Gastrocnemius medialis (tissue), 4 donors: ENCODE measurements around the gene TUBG2. TPM values are rescaled to one million over a fixed set of nuclear protein-coding genes. Genes with fewer than 3 reads are reported as not detected.

ENCODE experiments used
- ATAC-seq, 2 donors: fragments of 150-250 bp; one replicate each; pipeline ENCODE4 v1.9.1; 2016
- DNase-seq, 2 donors: peaks; one replicate each; pipeline ENCODE4 v3.0.0-alpha.2; 2019
- H3K27ac ChIP-seq, 4 donors: fragments of 200-600 bp; sonication (generic); 1 replicate in 1 of 4; 2 replicates in 3 of 4; pipeline ENCODE4 v1.5.1; 2016 to 2018; ENCODE audit warnings: mild to moderate bottlenecking in 2 of 4, moderate library complexity in 1 of 4
- H3K27me3 ChIP-seq, 3 donors: fragments of 200-600 bp; sonication (generic) in 2 of 3; 1 replicate in 1 of 3; 2 replicates in 2 of 3; pipeline versions ENCODE4 v1.5.1 to v1.6.0; 2016 to 2019; ENCODE audit warnings: mild to moderate bottlenecking in 1 of 3, moderate library complexity in 1 of 3
- H3K36me3 ChIP-seq, 2 donors: fragments of 200-600 bp; sonication (generic) in 1 of 2; one replicate each; pipeline ENCODE4 v1.5.1; 2017 to 2018
- H3K4me1 ChIP-seq, 2 donors: fragments of 200-600 bp; sonication (generic) in 1 of 2; one replicate each; pipeline ENCODE4 v1.5.1; 2016 to 2017; ENCODE audit warnings: mild to moderate bottlenecking in 2 of 2
- H3K4me3 ChIP-seq, 4 donors: fragments of 200-600 bp; sonication (generic) in 3 of 4; 1 replicate in 1 of 4; 2 replicates in 3 of 4; pipeline ENCODE4 v1.5.1; 2016 to 2019; ENCODE audit warnings: mild to moderate bottlenecking in 2 of 4
- H3K9me3 ChIP-seq, 3 donors: fragments of 200-600 bp; sonication (generic) in 2 of 3; 1 replicate in 1 of 3; 2 replicates in 2 of 3; pipeline ENCODE4 v1.5.1; 2016 to 2019
- CTCF ChIP-seq, 5 experiments: fragments of 450-650 bp in 3 of 5; fragments of 200-600 bp in 2 of 5; sonication (generic) in 2 of 5; IDR thresholded peaks in 4 of 5; conservative IDR thresholded peaks in 1 of 5; 1 replicate in 4 of 5; 2 replicates in 1 of 5; pipeline ENCODE4 v1.5.1; 2016 to 2019; ENCODE audit warnings: antibody characterized with exemption in 5 of 5, mild to moderate bottlenecking in 3 of 5, moderate library complexity in 3 of 5
- POLR2A ChIP-seq, 2 donors: fragments of 450-650 bp; IDR thresholded peaks; one replicate each; pipeline ENCODE4 v1.6.1; 2017; ENCODE audit warnings: antibody characterized with exemption in 2 of 2, mild to moderate bottlenecking in 2 of 2, moderate library complexity in 2 of 2
- in situ Hi-C, 4 donors: fragments of 200-750 bp; cut with MboI; loops; one replicate each; pipeline versions ENCODE4 v1.15.0 to v1.8.0; 2017; ENCODE audit warnings: low sequenced_read_pairs in 4 of 4
- intact Hi-C: fragments of 100-400 bp; cut with DNase I; formaldehyde crosslinking; loops from one replicate; pipeline ENCODE4 v1.15.1; 2023; ENCODE audit warnings: low total_unique reads
- total RNA-seq, 4 donors: library from RNA; depleted of rRNA; stranded (reverse); fragments of >200 nt; gene quantifications; one replicate each; pipeline versions ENCODE4 v1.1.0 to v1.2.3, GENCODE V29; 2016

Gene TUBG2
- total RNA-seq, 4 donors from 2014 or later, result 3.9 to 5.2 (median 4.2) TPM

DNA sequence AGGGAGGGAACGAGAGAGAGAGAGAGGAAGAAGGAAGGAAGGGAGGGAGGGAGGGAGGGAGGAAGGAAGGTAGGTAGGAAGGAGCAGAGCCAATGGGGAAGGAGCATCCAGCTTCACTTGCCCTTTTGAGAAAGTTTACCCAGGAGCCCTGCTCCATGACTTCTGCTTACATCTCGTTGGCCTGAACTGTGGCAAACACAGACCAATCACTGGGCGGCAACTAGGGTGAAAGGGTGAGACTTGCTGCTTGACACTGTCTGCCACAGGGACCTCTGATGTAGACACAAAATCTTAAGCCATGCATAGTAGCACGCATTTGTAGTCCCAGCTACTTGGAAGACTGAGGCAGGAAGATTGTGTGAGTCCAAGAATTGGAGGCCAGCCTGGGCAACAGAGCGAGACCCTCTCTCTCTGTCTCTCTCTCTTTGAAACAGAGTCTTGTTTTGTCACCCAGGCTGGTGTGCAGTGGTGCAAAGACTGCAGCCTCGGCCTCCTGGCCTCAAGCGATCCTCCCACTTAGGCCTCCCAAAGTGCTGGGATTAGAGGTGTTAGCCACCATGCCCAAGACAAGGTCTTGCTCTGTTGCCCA lies 19.5 kb upstream of the TUBG2 start:
- no peaks in the 10 kb centered on the region for H3K36me3 ChIP-seq
- H3K4me3 ChIP-seq, result no peak overlapping the region
- no peaks in the 10 kb centered on the region for H3K4me1 ChIP-seq
- no peak for DNase-seq
- H3K9me3 ChIP-seq, result no peaks in the 10 kb centered on the region
- ATAC-seq, result no peak
- no peaks in the 10 kb centered on the region for H3K27me3 ChIP-seq
- in situ Hi-C loops, result no loop called here
- TF ChIP-seq POLR2A (IDR thresholded peaks at IDR 0.05), result no peak
- no peak for TF ChIP-seq CTCF (IDR thresholded peaks at IDR 0.05 in 4 of 5, conservative IDR thresholded peaks at IDR 0.05 in 1 of 5)
- no peak overlapping the region for H3K27ac ChIP-seq
- intact Hi-C loops, result no loop called here

DNA sequence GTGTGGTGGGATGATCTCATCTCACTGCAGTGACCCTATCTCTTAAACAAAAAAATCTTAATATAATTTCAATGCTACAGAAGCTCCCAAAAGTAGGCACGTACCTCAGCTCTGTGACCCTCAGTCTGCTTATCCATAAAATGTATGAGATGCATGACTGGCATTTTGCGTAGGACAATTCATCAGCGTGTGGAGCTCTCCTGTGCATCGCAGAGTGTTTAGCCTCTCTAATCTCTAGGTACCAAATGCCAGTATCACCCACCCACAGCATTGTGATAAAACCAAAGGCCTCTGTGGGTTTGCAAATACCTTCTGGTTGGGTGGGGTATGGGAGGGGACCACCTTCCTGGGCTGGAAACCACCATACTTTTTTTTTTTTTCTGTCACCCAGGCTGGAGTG lies 19.0 kb upstream of the TUBG2 start:
- no peak overlapping the region for H3K4me3 ChIP-seq
- H3K27ac ChIP-seq, result no peak overlapping the region
- DNase-seq (no peak), ATAC-seq (no peak)
- H3K36me3 ChIP-seq, result no peaks in the 10 kb centered on the region
- H3K9me3 ChIP-seq, result no peaks in the 10 kb centered on the region
- H3K27me3 ChIP-seq, result no peaks in the 10 kb centered on the region
- TF ChIP-seq POLR2A (IDR thresholded peaks at IDR 0.05) (no peak), CTCF (IDR thresholded peaks at IDR 0.05 in 4 of 5, conservative IDR thresholded peaks at IDR 0.05 in 1 of 5) (no peak)
- no peaks in the 10 kb centered on the region for H3K4me1 ChIP-seq
- in situ Hi-C loops (no loop called here), intact Hi-C loops (no loop called here)

- no peaks in the 10 kb centered on the region for H3K9me3 ChIP-seq
- TF ChIP-seq CTCF (IDR thresholded peaks at IDR 0.05 in 4 of 5, conservative IDR thresholded peaks at IDR 0.05 in 1 of 5), result no peak
- H3K36me3 ChIP-seq, result no peaks in the 10 kb centered on the region
- DNase-seq, result no peak
- H3K4me1 ChIP-seq, result no peaks in the 10 kb centered on the region
- H3K27me3 ChIP-seq, result no peaks in the 10 kb centered on the region
- ATAC-seq, result no peak
- intact Hi-C loops, result no loop called here
- no peak overlapping the region for H3K4me3 ChIP-seq
- H3K27ac ChIP-seq, result no peak overlapping the region
- in situ Hi-C loops, result no loop called here
Measured at GRCh38 chr17:42642336-42642735, 16.7 kb upstream of the TUBG2 start.

DNA sequence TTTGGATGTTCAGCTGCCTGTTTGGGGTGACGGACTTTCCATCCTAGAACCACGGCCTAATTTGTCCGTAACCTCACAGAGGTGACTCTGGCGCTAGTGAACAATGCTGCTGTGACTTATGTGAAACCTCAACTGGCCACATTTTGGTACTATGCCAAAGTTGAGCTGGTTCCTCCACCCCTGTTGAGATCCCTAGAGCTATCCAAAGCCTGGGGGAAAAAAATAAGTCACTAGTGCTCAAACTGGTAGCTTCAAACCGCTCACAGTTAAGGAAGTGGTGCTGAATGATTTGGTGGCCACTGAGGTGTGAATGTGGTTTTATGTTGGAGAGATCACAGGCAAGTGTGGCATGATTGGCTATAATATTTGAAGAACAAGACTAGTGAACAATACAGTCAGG lies 11.3 kb upstream of the TUBG2 start:
- Histone ChIP-seq H3K4me3 (no peak overlapping the region), H3K27me3 (no peaks in the 10 kb centered on the region), H3K27ac (no peak overlapping the region), H3K36me3 (no peaks in the 10 kb centered on the region), H3K4me1 (no peaks in the 10 kb centered on the region), H3K9me3 (no peaks in the 10 kb centered on the region)
- in situ Hi-C loops, result no loop called here
- ATAC-seq, result no peak
- intact Hi-C loops, result no loop called here
- no peak for DNase-seq
- no peak for TF ChIP-seq CTCF (IDR thresholded peaks at IDR 0.05 in 4 of 5, conservative IDR thresholded peaks at IDR 0.05 in 1 of 5)
- no peak for TF ChIP-seq POLR2A (IDR thresholded peaks at IDR 0.05)

DNA sequence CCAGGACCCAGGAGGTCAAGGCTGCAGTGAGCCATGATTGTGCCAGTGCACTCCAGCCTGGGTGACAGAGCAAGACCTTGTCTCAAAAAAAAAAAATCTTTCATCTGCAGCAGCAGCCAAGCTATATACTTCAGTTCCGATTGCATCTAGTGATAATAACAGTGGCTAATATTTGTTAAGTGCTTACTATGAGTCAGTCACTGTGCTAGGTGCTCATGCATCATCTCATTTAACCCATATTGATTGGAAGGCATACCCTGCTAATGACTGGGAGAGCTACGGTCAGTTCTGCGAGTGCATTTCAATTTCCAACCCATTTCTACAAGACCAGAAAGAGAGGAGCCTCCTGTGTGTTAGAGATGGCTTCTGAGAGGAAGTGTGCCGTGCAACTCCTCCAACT lies 7.7 kb upstream of the TUBG2 start:
- H3K4me1 ChIP-seq, result peaks cover 5 to 8% of the 10 kb centered on the region in 2 donors
- intact Hi-C loops, result no loop called here
- H3K27ac ChIP-seq, result no peak overlapping the region
- H3K9me3 ChIP-seq, result no peaks in the 10 kb centered on the region
- in situ Hi-C loops, result no loop called here
- TF ChIP-seq CTCF (IDR thresholded peaks at IDR 0.05 in 4 of 5, conservative IDR thresholded peaks at IDR 0.05 in 1 of 5) (no peak), POLR2A (IDR thresholded peaks at IDR 0.05) (no peak)
- H3K36me3 ChIP-seq, result no peaks in the 10 kb centered on the region
- ATAC-seq (no peak), DNase-seq (no peak)
- H3K27me3 ChIP-seq, result no peaks in the 10 kb centered on the region
- H3K4me3 ChIP-seq, result no peak overlapping the region
